NCI-H1694 treated with DMSO at 0.1 percent for 48 hours (cell line): ENCODE data around the gene ZNF391.
"Not testable (repeated sequence)": the region's sequence is repeated elsewhere in the genome, so short reads cannot be mapped to it uniquely, and the experiment has no call there.

Experiments
- DNase-seq: peaks from one replicate; lab custom pipeline; 2025; lab: John Stamatoyannopoulos, UW

The ZNF391 gene

GRCh38 chr6:27388293-27389197, at the start of gene ZNF391:
ZNF391 (plus strand) TSS chr6:27388759; CDS start chr6:27400371, 11,612 bp downstream.
- peak; percentile 2 for DNase-seq

- DNase-seq: no peak
Measured at GRCh38 chr6:27352850-27353249, 35.7 kb upstream of the ZNF391 start.

GRCh38 chr6:27358786-27359185, 29.8 kb upstream of the ZNF391 start:
- DNase-seq: no peak

- no peak for DNase-seq
Measured at GRCh38 chr6:27359231-27359630, 29.3 kb upstream of the ZNF391 start.

GRCh38 chr6:27368202-27368601, 20.4 kb upstream of the ZNF391 start:
- DNase-seq: no peak

- DNase-seq: no peak
Measured at GRCh38 chr6:27370391-27370790, 18.2 kb upstream of the ZNF391 start.

- DNase-seq: no peak
Measured at GRCh38 chr6:27374824-27375612, 13.5 kb upstream of the ZNF391 start.

- no peak for DNase-seq
Measured at GRCh38 chr6:27375613-27376079, 12.9 kb upstream of the ZNF391 start.

GRCh38 chr6:27378406-27378805, 10.2 kb upstream of the ZNF391 start:
- not testable (repeated sequence) for DNase-seq

GRCh38 chr6:27381001-27381400, 7.6 kb upstream of the ZNF391 start:
- DNase-seq: not testable (repeated sequence)

- DNase-seq: no peak
Measured at GRCh38 chr6:27383011-27383410, 5.5 kb upstream of the ZNF391 start.

GRCh38 chr6:27383481-27383880, 5.1 kb upstream of the ZNF391 start:
- no peak for DNase-seq

- DNase-seq: no peak
Measured at GRCh38 chr6:27392623-27393022, 4.1 kb downstream of the ZNF391 start.

- DNase-seq: no peak
Measured at GRCh38 chr6:27394073-27394472, 5.5 kb downstream of the ZNF391 start.

GRCh38 chr6:27400877-27401642, 12.5 kb downstream of the ZNF391 start:
- DNase-seq: no peak

- DNase-seq: no peak
Measured at GRCh38 chr6:27406085-27406484, 17.5 kb downstream of the ZNF391 start.

GRCh38 chr6:27407153-27407814, 18.7 kb downstream of the ZNF391 start:
- no peak for DNase-seq

GRCh38 chr6:27414300-27414699, 25.7 kb downstream of the ZNF391 start:
- DNase-seq: no peak

- DNase-seq: no peak
Measured at GRCh38 chr6:27414996-27415395, 26.4 kb downstream of the ZNF391 start.

- DNase-seq: no peak
Measured at GRCh38 chr6:27415898-27416297, 27.3 kb downstream of the ZNF391 start.

GRCh38 chr6:27419363-27419762, 30.8 kb downstream of the ZNF391 start:
- DNase-seq: no peak
